Effector memory CD8-positive, alpha-beta T cell (primary cell): ENCODE measurements around the gene IFT74.

Experiments
- ATAC-seq: fragments of 150-1000 bp; cut with Tn5 transposase; replicated peaks from 2 replicates; pipeline ENCODE4 v1.10.0; 2021; ENCODE audit warnings: mild to moderate bottlenecking, moderate library complexity
- DNase-seq, 3 experiments: peaks; one replicate each; pipeline ENCODE4 v3.0.0; 2021
- H3K27ac Mint-ChIP-seq, 2 donors: one replicate each; pipeline ENCODE4 v1.8.0; 2022; ENCODE audit warnings: mild to moderate bottlenecking in 2 of 2, mixed read lengths in 2 of 2, moderate library complexity in 2 of 2
- H3K27me3 Mint-ChIP-seq, 2 donors: one replicate each; pipeline ENCODE4 v1.8.0; 2022; ENCODE audit warnings: mixed read lengths in 2 of 2
- H3K36me3 Mint-ChIP-seq: one replicate; pipeline ENCODE4 v1.8.0; 2022; ENCODE audit warnings: mild to moderate bottlenecking, moderate library complexity, mixed read lengths; ENCODE audit not compliant: insufficient read depth
- H3K4me1 Mint-ChIP-seq, 2 donors: one replicate each; pipeline ENCODE4 v1.8.0; 2022; ENCODE audit warnings: low read depth in 2 of 2, mixed read lengths in 2 of 2
- H3K4me3 Mint-ChIP-seq, 2 donors: one replicate each; pipeline ENCODE4 v1.8.0; 2022; ENCODE audit warnings: mild to moderate bottlenecking in 2 of 2, mixed read lengths in 2 of 2, moderate library complexity in 2 of 2
- H3K9me3 Mint-ChIP-seq, 2 donors: one replicate each; pipeline ENCODE4 v1.8.0; 2022; ENCODE audit warnings: mixed read lengths in 2 of 2

The IFT74 gene

GRCh38 chr9:26949637-26950069 is 6.6 kb upstream of the IFT74 start:
- no peak overlapping the region for H3K27ac Mint-ChIP-seq
- ATAC-seq (no peak), DNase-seq (no peak)
- H3K27me3 Mint-ChIP-seq: no peaks in the 10 kb centered on the region
- peaks cover 18 to 30% of the 10 kb centered on the region in 2 donors for H3K4me1 Mint-ChIP-seq
- H3K36me3 Mint-ChIP-seq: peaks cover 6% of the 10 kb centered on the region
- H3K9me3 Mint-ChIP-seq: no peaks in the 10 kb centered on the region
- no peak overlapping the region for H3K4me3 Mint-ChIP-seq

GRCh38 chr9:26950521-26950920 is 5.7 kb upstream of the IFT74 start:
- H3K27me3 Mint-ChIP-seq: no peaks in the 10 kb centered on the region
- no peaks in the 10 kb centered on the region for H3K9me3 Mint-ChIP-seq
- no peak overlapping the region for H3K27ac Mint-ChIP-seq
- DNase-seq (no peak), ATAC-seq (no peak)
- peaks cover 6% of the 10 kb centered on the region for H3K36me3 Mint-ChIP-seq
- no peak overlapping the region for H3K4me3 Mint-ChIP-seq
- peaks cover 20 to 32% of the 10 kb centered on the region in 2 donors for H3K4me1 Mint-ChIP-seq

- no peak for ATAC-seq
- DNase-seq: no peak
- H3K4me3 Mint-ChIP-seq: no peak overlapping the region
- H3K36me3 Mint-ChIP-seq: peaks cover 14% of the 10 kb centered on the region
- H3K27ac Mint-ChIP-seq: no peak overlapping the region
- H3K27me3 Mint-ChIP-seq: no peaks in the 10 kb centered on the region
- no peaks in the 10 kb centered on the region for H3K9me3 Mint-ChIP-seq
- peaks cover 11 to 30% of the 10 kb centered on the region in 2 donors for H3K4me1 Mint-ChIP-seq
Observed at GRCh38 chr9:26951794-26952193, 4.4 kb upstream of the IFT74 start.

- ATAC-seq (peak; percentile 16), DNase-seq (peak in 1 of 3 experiments; percentile 4)
- Mint-ChIP-seq H3K36me3 (peaks cover 8% of the 10 kb centered on the region), H3K4me3 (peak overlapping the region in 1 of 2 donors; percentile 31), H3K27ac (peak overlapping the region; percentile 82 to 84), H3K27me3 (no peaks in the 10 kb centered on the region), H3K4me1 (peaks cover 8 to 22% of the 10 kb centered on the region in 2 donors), H3K9me3 (no peaks in the 10 kb centered on the region)
Observed at GRCh38 chr9:26954050-26954508, 2.1 kb upstream of the IFT74 start.

- Mint-ChIP-seq H3K4me3 (peak overlapping the region; percentile 83), H3K36me3 (peaks cover 8% of the 10 kb centered on the region), H3K4me1 (peaks cover 8 to 22% of the 10 kb centered on the region in 2 donors), H3K9me3 (no peaks in the 10 kb centered on the region), H3K27ac (peak overlapping the region; percentile 88 to 95), H3K27me3 (no peaks in the 10 kb centered on the region)
- DNase-seq (no peak), ATAC-seq (no peak)
Observed at GRCh38 chr9:26955222-26955903, 849 bp upstream of the IFT74 start.

GRCh38 chr9:26956860-26957233 is 635 bp downstream of the IFT74 start:
- Mint-ChIP-seq H3K4me3 (peak overlapping the region; percentile 83), H3K27ac (peak overlapping the region; percentile 88 to 95), H3K4me1 (peaks cover 8 to 22% of the 10 kb centered on the region in 2 donors), H3K9me3 (no peaks in the 10 kb centered on the region), H3K36me3 (peaks cover 8% of the 10 kb centered on the region), H3K27me3 (no peaks in the 10 kb centered on the region)
- no peak for DNase-seq
- no peak for ATAC-seq

- DNase-seq (no peak), ATAC-seq (no peak)
- Mint-ChIP-seq H3K36me3 (no peaks in the 10 kb centered on the region), H3K4me1 (no peaks in the 10 kb centered on the region), H3K9me3 (peaks cover 0 to 2% of the 10 kb centered on the region in 2 donors), H3K4me3 (no peak overlapping the region), H3K27me3 (no peaks in the 10 kb centered on the region), H3K27ac (no peak overlapping the region)
Observed at GRCh38 chr9:26971721-26972120, 15.5 kb downstream of the IFT74 start.

GRCh38 chr9:26973989-26974388 is 17.8 kb downstream of the IFT74 start:
- no peaks in the 10 kb centered on the region for H3K4me1 Mint-ChIP-seq
- H3K36me3 Mint-ChIP-seq: no peaks in the 10 kb centered on the region
- no peaks in the 10 kb centered on the region for H3K27me3 Mint-ChIP-seq
- H3K4me3 Mint-ChIP-seq: no peak overlapping the region
- DNase-seq (no peak), ATAC-seq (no peak)
- no peak overlapping the region for H3K27ac Mint-ChIP-seq
- H3K9me3 Mint-ChIP-seq: no peaks in the 10 kb centered on the region

GRCh38 chr9:26974927-26975326 is 18.7 kb downstream of the IFT74 start:
- H3K27me3 Mint-ChIP-seq: no peaks in the 10 kb centered on the region
- H3K4me3 Mint-ChIP-seq: no peak overlapping the region
- ATAC-seq: no peak
- no peak for DNase-seq
- no peaks in the 10 kb centered on the region for H3K4me1 Mint-ChIP-seq
- no peaks in the 10 kb centered on the region for H3K36me3 Mint-ChIP-seq
- no peaks in the 10 kb centered on the region for H3K9me3 Mint-ChIP-seq
- H3K27ac Mint-ChIP-seq: no peak overlapping the region

- Mint-ChIP-seq H3K9me3 (no peaks in the 10 kb centered on the region), H3K27ac (peak overlapping the region in 1 of 2 donors; percentile 4), H3K4me3 (no peak overlapping the region), H3K4me1 (no peaks in the 10 kb centered on the region), H3K27me3 (no peaks in the 10 kb centered on the region), H3K36me3 (no peaks in the 10 kb centered on the region)
- ATAC-seq (no peak), DNase-seq (no peak)
Observed at GRCh38 chr9:26975728-26976707, 19.8 kb downstream of the IFT74 start.

GRCh38 chr9:26983340-26983739 is 27.1 kb downstream of the IFT74 start:
- ATAC-seq: no peak
- Mint-ChIP-seq H3K36me3 (peaks cover 6% of the 10 kb centered on the region), H3K4me1 (no peaks in the 10 kb centered on the region), H3K4me3 (no peak overlapping the region), H3K9me3 (no peaks in the 10 kb centered on the region), H3K27me3 (no peaks in the 10 kb centered on the region), H3K27ac (no peak overlapping the region)
- no peak for DNase-seq

GRCh38 chr9:26995810-26996209 is 39.6 kb downstream of the IFT74 start:
- H3K36me3 Mint-ChIP-seq: no peaks in the 10 kb centered on the region

GRCh38 chr9:27003426-27004077 is 47.3 kb downstream of the IFT74 start:
- H3K36me3 Mint-ChIP-seq: peaks cover 4% of the 10 kb centered on the region
- no peaks in the 10 kb centered on the region for H3K4me1 Mint-ChIP-seq
- H3K4me3 Mint-ChIP-seq: no peak overlapping the region

More at GRCh38 chr9:26995810-26996209, 39.6 kb downstream of the IFT74 start:
- Mint-ChIP-seq H3K27me3 (no peaks in the 10 kb centered on the region), H3K9me3 (no peaks in the 10 kb centered on the region), H3K27ac (no peak overlapping the region), H3K4me1 (no peaks in the 10 kb centered on the region), H3K4me3 (no peak overlapping the region)
- DNase-seq (no peak), ATAC-seq (no peak)

More at GRCh38 chr9:27003426-27004077, 47.3 kb downstream of the IFT74 start:
- DNase-seq (no peak), ATAC-seq (no peak)
- H3K9me3 Mint-ChIP-seq: no peaks in the 10 kb centered on the region
- H3K27ac Mint-ChIP-seq: no peak overlapping the region
- H3K27me3 Mint-ChIP-seq: no peaks in the 10 kb centered on the region
